H1 (cell line): ENCODE data around the gene RRP9. TPM values are rescaled to one million over a fixed set of nuclear protein-coding genes. Genes with fewer than 3 reads are reported as not detected.

Experiments used
- CEBPB ChIP-seq: IDR thresholded peaks from 2 replicates; pipeline ENCODE4 v1.6.1; 2012; ENCODE audit warnings: low read depth, low read length
- polyA plus RNA-seq, 7 experiments: library from polyadenylated mRNA; depleted of rRNA in 3 of 7; stranded (reverse) in 5 of 7; unstranded in 2 of 7; fragments of >200 nt in 5 of 7; fragments of 200-250 nt in 2 of 7; gene quantifications; 1 replicate in 5 of 7; 2 replicates in 1 of 7; 4 replicates in 1 of 7; pipeline versions ENCODE4 v1.2.1 to v1.2.3, GENCODE V29; 2011 to 2013; ENCODE audit warnings: missing spikeins in 2 of 7, mixed read lengths in 2 of 7
- total RNA-seq: library from RNA; stranded (reverse); fragmentation: NEBNext Ultra II Directional; extraction: Animal tissue kit (Norgen Biotek cat#: 25700); gene quantifications from 2 replicates; pipeline ENCODE4 v1.2.1, GENCODE V29; 2021

Gene RRP9
- total and polyA plus RNA-seq, 2 of the 8 experiments (the other 6 are each of a cell fraction or from before 2014, with no cell fraction given) = 55.6 to 68.9 TPM

DNA sequence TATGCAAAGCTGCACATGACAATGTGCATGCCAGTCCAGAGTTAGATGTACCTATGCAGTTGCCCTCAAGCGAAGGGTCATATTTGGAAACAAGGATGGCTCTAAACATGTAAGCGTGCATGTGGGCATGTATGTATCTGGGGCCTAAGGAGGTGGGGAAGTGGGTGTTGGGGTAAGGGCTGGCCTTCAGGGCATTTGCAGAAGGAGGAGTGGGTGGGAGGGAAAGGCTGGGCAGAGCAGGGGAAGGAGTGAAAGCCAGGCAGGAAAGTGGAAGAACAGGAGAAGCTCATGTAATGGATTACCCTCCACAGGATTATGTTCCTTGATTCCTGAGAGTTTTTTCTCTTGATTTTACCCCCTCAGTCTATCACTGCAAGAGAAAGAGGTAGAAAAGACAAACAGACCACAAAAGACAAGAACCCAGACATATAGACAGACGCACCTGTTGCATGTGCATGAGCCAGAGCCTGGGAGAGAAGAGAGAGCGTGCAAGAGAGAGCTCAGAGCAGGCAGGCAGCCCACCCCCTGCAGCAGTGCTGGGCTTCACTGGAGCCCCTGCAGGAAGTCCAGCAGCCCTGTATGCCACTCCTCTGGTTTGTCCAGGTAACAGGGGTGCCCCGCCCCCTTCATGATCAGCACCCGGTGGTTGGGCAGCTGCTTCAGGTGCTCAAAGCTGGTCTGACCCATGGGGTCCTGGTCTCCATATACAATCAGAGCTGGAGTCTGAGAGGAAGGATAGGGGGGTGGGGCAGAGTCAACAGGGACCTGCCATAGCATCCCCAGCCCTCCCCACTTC lies 27.4 kb upstream of the RRP9 start (continued):
- no peak for TF ChIP-seq CEBPB
